Stimulated activated CD8-positive, alpha-beta memory T cell treated with anti-CD3 and anti-CD28 coated beads, Interleukin-12 subunit alpha, Interleukin-12 subunit beta, amount 100 ng/mL, for 1 hour (primary cell): ENCODE measurements around the gene MYMK.

Experiments
- DNase-seq: peaks from one replicate; pipeline ENCODE4 v3.0.0-alpha.2; 2020; ENCODE audit warnings: low read depth

MYMK gene

GRCh38 chr9:133518200-133518599, 6.6 kb downstream of the MYMK start:
- no peak for DNase-seq

DNA sequence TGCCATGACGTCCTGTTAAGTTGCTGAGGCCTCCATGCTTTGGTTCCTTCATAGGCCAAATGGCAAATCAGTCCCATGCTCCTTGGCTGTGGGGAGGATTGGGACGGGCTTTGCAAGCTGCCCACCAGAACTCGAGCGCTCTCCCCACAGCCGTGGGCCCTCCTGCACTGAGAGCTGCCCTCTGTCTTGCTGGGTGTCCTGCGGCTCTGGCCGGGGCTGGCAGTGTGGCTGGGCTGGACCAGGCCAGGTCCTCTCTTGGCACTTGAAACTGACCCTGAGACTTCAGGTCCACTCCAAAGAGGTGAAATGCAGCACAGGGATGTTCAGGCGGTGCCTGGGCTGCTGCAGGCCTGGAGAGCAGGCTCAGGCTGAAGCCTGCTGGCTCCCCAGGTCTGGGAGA, 7.0 kb downstream of the MYMK start:
- no peak for DNase-seq

DNA sequence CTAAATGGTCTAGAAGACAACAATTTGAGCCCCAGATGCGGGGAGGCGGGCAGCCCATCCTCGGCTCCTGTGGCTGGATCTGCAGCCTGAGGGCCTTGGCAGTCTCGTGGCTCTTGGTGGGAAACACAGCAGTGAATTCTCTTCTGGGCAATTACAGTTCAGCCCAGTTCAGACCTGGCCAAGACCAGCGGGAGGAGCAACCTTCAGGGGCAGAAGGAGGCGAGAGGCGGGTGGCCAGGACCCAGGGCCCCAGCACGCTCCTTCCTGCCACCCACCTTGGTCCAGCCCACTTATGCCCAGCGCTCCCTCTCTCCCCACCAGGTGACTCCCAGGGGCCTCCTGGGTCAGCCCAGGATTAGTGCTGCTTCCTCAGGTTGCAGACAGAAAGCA, 7.8 kb downstream of the MYMK start:
- no peak for DNase-seq

DNA sequence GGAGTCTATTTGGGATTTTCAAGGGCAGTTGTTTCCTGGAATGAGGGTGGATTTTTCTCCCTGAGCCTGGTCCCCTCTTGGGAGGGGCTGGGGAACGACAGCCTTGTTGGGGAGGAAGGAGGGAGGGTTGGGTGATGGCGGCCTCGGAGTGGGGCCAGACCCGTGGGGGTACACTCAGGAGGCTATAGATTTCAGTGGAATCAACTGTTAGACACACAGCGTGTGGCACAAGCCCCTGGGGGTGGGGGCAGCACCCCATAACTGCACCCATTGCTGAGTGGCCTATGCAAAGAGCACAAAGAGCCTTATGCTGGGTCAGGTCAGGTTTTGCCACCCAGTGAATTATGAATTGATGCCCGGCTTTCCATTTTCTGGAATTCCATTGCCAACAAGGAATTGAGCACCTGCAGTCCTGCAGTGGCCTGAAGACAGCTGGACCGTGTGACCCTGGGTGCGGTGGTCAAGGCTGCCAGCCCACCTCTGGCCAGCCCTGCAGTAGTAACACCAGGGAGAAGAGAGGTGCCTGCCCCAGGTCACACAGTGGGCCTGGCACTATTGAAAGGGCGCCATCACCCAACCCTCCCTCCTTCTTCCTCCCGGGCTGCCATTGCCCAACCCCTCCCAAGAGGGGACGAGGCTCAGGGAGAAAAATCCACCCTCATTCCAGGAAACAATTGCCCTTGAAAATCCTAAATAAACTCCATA, 8.4 kb downstream of the MYMK start:
- no peak for DNase-seq

- no peak for DNase-seq
Observed at GRCh38 chr9:133515615-133516255, 9.0 kb downstream of the MYMK start.

- DNase-seq, result no peak
Observed at GRCh38 chr9:133515240-133515610, 9.5 kb downstream of the MYMK start.

DNA sequence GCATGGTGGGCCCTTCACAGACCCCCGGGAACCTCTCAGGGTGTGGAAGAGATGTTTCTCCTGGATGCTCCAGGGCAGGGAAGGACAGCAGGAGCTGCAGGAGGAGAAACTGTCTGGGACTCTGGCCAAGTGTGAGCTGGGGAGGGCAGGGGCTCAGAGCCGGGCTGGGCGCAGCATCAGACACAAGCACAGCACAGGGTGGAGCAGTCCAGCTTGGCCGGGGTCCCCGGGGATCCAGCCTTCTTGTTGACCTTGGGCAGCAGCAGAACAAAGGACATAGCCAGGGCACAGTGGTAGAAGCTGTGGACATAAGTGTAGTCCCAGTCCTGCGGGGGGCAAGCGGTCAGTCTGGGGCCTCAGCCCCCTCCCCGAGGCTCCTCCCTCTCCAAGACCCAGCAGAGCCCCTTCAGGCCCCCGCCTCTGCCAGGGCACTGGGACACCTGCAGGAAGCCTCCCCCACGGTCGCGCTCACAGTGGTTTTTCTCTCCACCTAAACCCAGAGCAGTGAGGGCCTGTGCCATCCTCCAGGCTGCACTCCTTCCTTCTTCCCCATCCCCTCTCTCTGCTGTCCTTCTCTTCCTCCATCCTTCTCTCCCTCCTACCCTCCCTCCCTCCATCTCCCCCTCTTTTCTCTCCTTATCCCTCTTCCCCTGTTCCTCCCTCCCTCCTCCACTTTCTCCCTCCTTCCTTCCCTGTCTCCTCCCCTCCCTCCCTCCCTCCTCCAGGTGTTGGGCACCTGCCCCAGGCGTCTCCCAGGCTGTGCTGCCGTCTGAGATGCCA, 10.1 kb downstream of the MYMK start:
- no peak for DNase-seq

DNA sequence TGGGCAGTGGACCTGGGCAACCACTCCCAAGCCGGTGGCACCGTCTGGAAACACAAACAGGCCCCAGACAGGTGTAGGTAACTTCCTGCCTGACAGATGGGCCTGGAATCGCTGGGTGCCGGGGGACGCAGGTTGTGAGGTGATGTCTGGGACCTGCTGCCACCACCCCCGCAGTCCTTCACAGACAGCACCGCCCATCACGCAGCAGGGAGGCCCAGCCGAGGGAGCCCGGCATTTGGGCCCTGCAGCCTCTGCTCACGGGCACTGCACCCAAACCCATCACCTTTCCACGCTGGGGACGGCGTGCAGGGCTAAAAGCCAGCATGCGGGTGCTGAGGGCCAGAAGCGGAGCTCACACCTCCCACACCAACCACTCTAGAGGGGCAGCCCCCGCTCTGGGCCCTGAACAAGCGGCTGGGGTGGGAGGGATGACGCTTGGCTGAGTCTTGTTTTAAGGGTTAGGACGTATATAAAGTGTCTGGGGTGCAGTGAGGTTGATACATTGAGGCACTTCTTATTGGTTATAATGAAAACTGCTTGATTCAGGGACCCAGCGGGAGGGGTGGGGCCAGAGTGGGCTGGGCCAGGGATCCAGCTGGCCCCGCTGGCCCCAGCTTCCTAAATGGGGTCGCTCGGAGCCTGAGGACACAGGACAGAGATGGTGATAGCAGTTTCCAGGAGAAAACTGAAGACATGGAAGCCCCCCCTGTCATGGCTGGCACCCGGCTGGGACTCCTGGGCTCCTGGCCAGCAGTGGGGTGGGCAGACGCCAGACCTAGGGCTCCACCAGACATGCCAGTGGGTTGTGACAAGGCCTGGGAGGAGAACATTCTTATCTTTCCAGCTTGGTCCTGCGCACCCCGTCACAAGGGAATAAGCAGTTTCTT, 11.3 kb downstream of the MYMK start:
- no peak for DNase-seq

GRCh38 chr9:133512253-133513213, 12.2 kb downstream of the MYMK start:
- DNase-seq, result no peak

GRCh38 chr9:133511607-133512006, 13.2 kb downstream of the MYMK start:
- DNase-seq, result no peak

- no peak for DNase-seq
Observed at GRCh38 chr9:133510926-133511505, 13.7 kb downstream of the MYMK start.

DNA sequence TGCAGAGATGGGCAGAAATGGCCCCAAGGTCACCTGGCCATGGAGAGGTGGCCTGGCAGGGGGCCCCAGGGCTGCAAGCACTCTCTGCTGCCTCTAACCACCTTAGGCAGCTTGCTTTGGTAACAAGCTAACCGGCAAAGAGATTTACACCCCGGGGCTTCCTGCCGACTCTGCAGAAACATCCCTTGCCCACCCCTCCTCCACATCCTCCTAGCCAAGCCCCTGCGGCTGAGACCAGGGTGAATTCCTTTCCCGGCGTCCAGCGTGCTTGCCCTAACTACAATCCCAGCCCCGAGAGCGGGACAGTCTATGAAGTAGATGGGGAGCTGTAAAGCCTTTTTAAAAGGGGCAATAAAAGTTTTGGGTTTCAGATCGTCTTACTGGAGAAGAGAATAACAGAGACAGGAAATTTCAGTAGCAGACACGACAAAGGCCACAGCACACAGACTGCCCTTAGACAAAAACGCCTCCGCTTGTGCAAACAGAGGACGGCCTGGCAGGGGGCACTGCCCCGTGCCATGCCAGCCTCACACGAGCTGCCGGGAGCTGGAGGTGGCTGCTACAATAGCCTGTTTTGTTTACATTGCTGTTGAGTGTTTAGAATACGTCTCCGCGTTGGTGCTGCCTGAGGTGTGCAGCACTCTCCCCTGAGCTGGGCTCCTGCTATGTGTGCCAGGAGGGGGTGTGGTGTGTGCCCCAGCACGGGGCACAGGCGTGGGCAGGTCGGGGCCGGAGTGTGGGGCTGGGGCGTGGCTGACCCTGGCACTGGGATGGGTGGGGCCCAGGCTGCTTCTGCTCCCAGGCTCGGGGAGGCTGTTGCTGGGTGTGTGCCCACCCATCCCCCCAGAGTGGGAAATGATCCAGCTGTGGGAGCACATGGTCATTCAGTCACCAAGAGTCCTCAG, 15.3 kb downstream of the MYMK start:
- DNase-seq, result no peak

- DNase-seq, result no peak
Observed at GRCh38 chr9:133508046-133508445, 16.7 kb downstream of the MYMK start.

DNA sequence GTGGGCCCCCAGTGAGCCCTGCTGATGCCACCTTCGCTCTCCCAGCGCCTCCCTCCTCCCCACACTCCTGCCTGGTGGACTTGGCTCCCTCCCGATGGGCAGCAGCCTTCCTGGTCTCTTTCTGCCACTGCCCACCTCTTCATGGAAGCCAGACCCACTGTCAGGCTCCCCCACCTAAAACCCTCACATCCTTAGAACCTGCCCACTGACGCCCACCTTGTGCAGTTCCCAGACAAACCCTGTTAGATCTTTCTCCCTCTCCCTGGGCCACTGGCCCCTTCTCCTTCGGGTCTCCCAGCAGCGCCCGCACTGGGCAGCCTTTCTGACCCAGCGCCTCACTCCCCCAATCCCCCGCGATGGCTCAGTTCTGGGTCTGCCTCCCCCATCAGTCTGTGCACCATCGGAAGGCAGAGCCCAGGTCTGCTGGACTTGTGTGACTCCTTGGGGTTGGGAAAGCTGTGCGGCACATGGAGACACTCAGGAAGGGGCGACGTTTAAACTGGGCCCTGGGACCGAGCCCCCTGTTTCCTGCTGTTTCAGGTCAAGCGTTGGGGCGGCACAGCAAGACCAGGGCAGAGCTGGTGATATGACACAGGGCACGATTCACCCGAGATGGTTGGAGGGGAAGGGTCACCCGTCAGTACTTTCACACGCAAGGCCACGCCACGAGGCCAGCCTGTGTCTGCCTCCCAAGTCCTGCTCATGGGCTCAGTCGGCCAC, 17.4 kb downstream of the MYMK start:
- no peak for DNase-seq

DNA sequence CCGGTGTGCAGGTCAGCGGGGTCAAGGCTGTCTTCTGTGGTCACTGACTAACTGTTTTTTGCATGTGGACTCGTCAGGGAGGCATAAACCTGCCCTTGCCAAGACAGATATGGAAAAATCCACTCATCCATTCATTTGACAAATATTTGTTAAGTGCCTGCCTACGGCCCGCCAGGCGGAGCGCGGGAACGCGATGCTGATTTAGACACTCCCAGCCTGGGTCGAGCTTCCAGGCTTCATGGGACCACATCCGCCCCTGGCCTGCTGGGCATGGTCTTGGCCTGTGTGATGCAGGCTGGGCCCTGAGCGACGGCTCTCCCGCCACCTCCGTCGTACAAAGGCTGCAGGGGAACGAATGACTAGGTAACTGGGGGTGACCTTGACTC, 18.1 kb downstream of the MYMK start:
- DNase-seq, result no peak

DNA sequence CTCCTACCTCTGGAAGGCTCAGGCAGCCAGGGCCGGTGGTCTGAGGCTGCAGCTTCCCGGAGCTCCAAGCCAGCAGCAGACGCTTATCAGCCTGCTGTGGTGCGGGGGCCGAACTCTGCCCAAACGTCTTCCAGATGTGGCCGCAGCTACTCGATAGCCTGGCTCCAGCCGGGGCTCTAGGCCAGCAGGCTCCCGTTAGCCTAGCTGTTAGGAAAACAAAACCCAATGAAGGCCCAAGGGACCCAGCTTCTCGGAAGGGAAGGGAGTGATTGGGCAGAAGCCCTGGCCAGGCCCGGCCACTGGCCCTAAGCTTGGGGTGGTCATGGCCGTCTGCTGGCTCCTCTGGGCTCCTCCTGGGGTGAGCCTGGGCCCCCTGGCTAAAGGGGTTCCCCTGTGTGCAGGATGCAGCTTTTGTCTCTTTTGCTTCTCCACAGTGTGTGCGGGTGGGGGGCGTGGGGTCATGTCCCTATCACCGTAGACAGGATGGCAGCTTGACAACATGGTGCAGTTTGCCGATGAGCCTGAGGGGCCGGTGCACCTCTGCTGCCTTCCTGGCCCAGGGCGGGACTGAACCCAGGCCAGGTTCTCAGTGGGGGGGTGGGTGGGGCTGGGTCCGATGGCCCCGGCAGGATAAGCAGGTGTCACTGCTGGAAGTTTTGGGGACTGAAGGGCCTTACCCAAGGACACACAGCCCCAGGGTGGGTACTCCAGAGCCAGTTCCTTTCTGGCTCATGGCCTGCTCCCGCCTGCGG, 18.7 kb downstream of the MYMK start:
- no peak for DNase-seq

DNA sequence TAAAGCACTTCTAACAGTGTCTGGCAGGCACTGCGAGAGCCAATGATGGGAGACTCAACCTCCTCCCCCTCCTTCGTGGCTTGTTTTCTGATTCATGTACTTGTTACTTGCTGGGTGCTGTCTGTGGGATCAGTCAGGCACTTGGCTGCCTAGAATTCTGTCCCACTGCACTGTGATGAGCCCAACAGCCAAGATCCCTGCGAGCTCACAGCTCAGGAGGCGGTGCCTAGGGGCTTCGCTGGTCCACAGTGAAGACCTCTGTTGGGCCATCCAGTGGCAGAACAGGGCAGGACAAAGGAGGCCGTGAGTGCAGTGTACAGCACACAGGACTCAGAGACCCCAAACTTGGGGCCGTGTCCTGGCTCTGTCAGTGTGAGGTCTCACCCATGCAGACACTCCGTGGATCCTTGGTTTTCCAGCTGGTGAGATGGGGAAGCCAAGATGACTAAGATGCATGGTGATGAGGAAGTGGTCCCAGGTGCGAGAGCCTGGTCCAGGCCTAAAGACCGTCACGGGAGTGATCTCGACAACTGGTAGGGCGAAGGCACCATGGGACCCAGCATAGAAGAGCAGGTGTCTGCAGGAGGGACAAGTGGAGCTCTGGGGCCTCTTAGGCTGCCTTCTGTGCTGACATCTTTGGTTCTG, 19.5 kb downstream of the MYMK start:
- DNase-seq, result no peak

- DNase-seq, result no peak
Observed at GRCh38 chr9:133502112-133502511, 22.6 kb downstream of the MYMK start.
